IPS-18a (cell line): Measurements from ENCODE around the gene CASP8AP2.
"Not testable (repeated sequence)": the region's sequence is repeated elsewhere in the genome, so short reads cannot be mapped to it uniquely, and the experiment has no call there.

ENCODE experiments used
- H3K27ac ChIP-seq: one replicate; pipeline ENCODE4 v1.5.1; 2013; ENCODE audit warnings: low read length
- H3K27me3 ChIP-seq: one replicate; pipeline ENCODE4 v1.6.1; 2013; ENCODE audit warnings: mild to moderate bottlenecking, low read length; ENCODE audit not compliant: control insufficient read depth, insufficient read depth
- H3K36me3 ChIP-seq: one replicate; pipeline ENCODE4 v1.6.1; 2013; ENCODE audit warnings: low read depth, low read length; ENCODE audit not compliant: control insufficient read depth
- H3K4me1 ChIP-seq: one replicate; pipeline ENCODE4 v1.6.1; 2013; ENCODE audit warnings: low read depth, low read length; ENCODE audit not compliant: control insufficient read depth
- H3K4me3 ChIP-seq: one replicate; pipeline ENCODE4 v1.5.1; 2013; ENCODE audit warnings: low read length
- H3K9ac ChIP-seq: one replicate; pipeline ENCODE4 v1.6.1; 2013; ENCODE audit warnings: mild to moderate bottlenecking, low read length, moderate library complexity
- H3K9me3 ChIP-seq: one replicate; pipeline ENCODE4 v1.6.1; 2013; ENCODE audit warnings: low read depth, low read length; ENCODE audit not compliant: control insufficient read depth

The CASP8AP2 gene

GRCh38 chr6:89859744-89860143, 30.1 kb downstream of the CASP8AP2 start:
- Histone ChIP-seq H3K9ac (no peak overlapping the region), H3K4me3 (no peak overlapping the region), H3K27me3 (no peaks in the 10 kb centered on the region), H3K4me1 (no peaks in the 10 kb centered on the region), H3K27ac (no peak overlapping the region), H3K9me3 (no peaks in the 10 kb centered on the region), H3K36me3 (peaks cover 76% of the 10 kb centered on the region)

GRCh38 chr6:89862273-89862672, 32.6 kb downstream of the CASP8AP2 start:
- Histone ChIP-seq H3K9ac (no peak overlapping the region), H3K27me3 (no peaks in the 10 kb centered on the region), H3K4me1 (no peaks in the 10 kb centered on the region), H3K36me3 (peaks cover 70% of the 10 kb centered on the region), H3K27ac (no peak overlapping the region), H3K9me3 (no peaks in the 10 kb centered on the region), H3K4me3 (no peak overlapping the region)

- no peak overlapping the region for H3K27ac ChIP-seq
- H3K36me3 ChIP-seq = peaks cover 75% of the 10 kb centered on the region
- no peak overlapping the region for H3K9ac ChIP-seq
- H3K4me1 ChIP-seq = no peaks in the 10 kb centered on the region
- H3K4me3 ChIP-seq = no peak overlapping the region
- H3K9me3 ChIP-seq = no peaks in the 10 kb centered on the region
- H3K27me3 ChIP-seq = no peaks in the 10 kb centered on the region
Observed at GRCh38 chr6:89862698-89863097, 33.0 kb downstream of the CASP8AP2 start.

GRCh38 chr6:89866024-89866678, 36.5 kb downstream of the CASP8AP2 start:
- H3K36me3 ChIP-seq = peaks cover 74% of the 10 kb centered on the region
- no peak overlapping the region for H3K9ac ChIP-seq
- H3K4me3 ChIP-seq = no peak overlapping the region
- H3K9me3 ChIP-seq = no peaks in the 10 kb centered on the region
- H3K27me3 ChIP-seq = no peaks in the 10 kb centered on the region
- no peak overlapping the region for H3K27ac ChIP-seq
- H3K4me1 ChIP-seq = no peaks in the 10 kb centered on the region

GRCh38 chr6:89873721-89874120, 44.0 kb downstream of the CASP8AP2 start:
- H3K4me1 ChIP-seq = no peaks in the 10 kb centered on the region
- peaks cover 34% of the 10 kb centered on the region for H3K36me3 ChIP-seq
- H3K27me3 ChIP-seq = no peaks in the 10 kb centered on the region
- no peaks in the 10 kb centered on the region for H3K9me3 ChIP-seq
- H3K27ac ChIP-seq = no peak overlapping the region
- no peak overlapping the region for H3K9ac ChIP-seq
- H3K4me3 ChIP-seq = no peak overlapping the region

- H3K4me3 ChIP-seq = no peak overlapping the region
- no peak overlapping the region for H3K9ac ChIP-seq
- H3K36me3 ChIP-seq = peaks cover 30% of the 10 kb centered on the region
- H3K9me3 ChIP-seq = no peaks in the 10 kb centered on the region
- no peak overlapping the region for H3K27ac ChIP-seq
- H3K4me1 ChIP-seq = no peaks in the 10 kb centered on the region
- H3K27me3 ChIP-seq = no peaks in the 10 kb centered on the region
Observed at GRCh38 chr6:89874438-89874837, 44.8 kb downstream of the CASP8AP2 start.

GRCh38 chr6:89886378-89887120, 56.9 kb downstream of the CASP8AP2 start:
- Histone ChIP-seq H3K9ac (no peak overlapping the region), H3K4me3 (no peak overlapping the region)

GRCh38 chr6:89887452-89888137, 57.9 kb downstream of the CASP8AP2 start:
- no peak overlapping the region for H3K4me3 ChIP-seq
- H3K36me3 ChIP-seq = no peaks in the 10 kb centered on the region
- H3K27me3 ChIP-seq = no peaks in the 10 kb centered on the region
- H3K27ac ChIP-seq = no peak overlapping the region
- H3K4me1 ChIP-seq = peaks cover 4% of the 10 kb centered on the region
- H3K9me3 ChIP-seq = no peaks in the 10 kb centered on the region
- no peak overlapping the region for H3K9ac ChIP-seq

More at GRCh38 chr6:89886378-89887120, 56.9 kb downstream of the CASP8AP2 start:
- H3K4me1 ChIP-seq = peaks cover 4% of the 10 kb centered on the region
- no peaks in the 10 kb centered on the region for H3K36me3 ChIP-seq
- H3K27ac ChIP-seq = no peak overlapping the region
- no peaks in the 10 kb centered on the region for H3K27me3 ChIP-seq
- no peaks in the 10 kb centered on the region for H3K9me3 ChIP-seq

GRCh38 chr6:89888138-89888514, 58.4 kb downstream of the CASP8AP2 start:
- no peak overlapping the region for H3K9ac ChIP-seq
- H3K4me3 ChIP-seq = no peak overlapping the region
- peaks cover 4% of the 10 kb centered on the region for H3K4me1 ChIP-seq
- no peaks in the 10 kb centered on the region for H3K9me3 ChIP-seq
- no peaks in the 10 kb centered on the region for H3K27me3 ChIP-seq
- H3K27ac ChIP-seq = no peak overlapping the region
- no peaks in the 10 kb centered on the region for H3K36me3 ChIP-seq

- Histone ChIP-seq H3K36me3 (no peaks in the 10 kb centered on the region), H3K9me3 (no peaks in the 10 kb centered on the region), H3K27ac (no peak overlapping the region), H3K4me3 (no peak overlapping the region), H3K4me1 (peaks cover 4% of the 10 kb centered on the region), H3K9ac (no peak overlapping the region), H3K27me3 (no peaks in the 10 kb centered on the region)
Observed at GRCh38 chr6:89888871-89889270, 59.2 kb downstream of the CASP8AP2 start.

- H3K9ac ChIP-seq, H3K27ac ChIP-seq, H3K9me3 ChIP-seq, H3K27me3 ChIP-seq, H3K4me1 ChIP-seq, H3K36me3 ChIP-seq: not testable (repeated sequence)
- peak overlapping the region; percentile 19 for H3K4me3 ChIP-seq
Observed at GRCh38 chr6:89890845-89891528, 61.3 kb downstream of the CASP8AP2 start.
